HL-60 (cell line): ENCODE measurements around the gene NMNAT3.

ENCODE experiments used
- DNase-seq, 2 experiments: peaks; one replicate each; pipeline ENCODE4 v3.0.0-alpha.2; 2010 to 2020; ENCODE audit warnings: low read depth in 1 of 2, low spot score in 1 of 2
- H3K27ac ChIP-seq: fragments of 250-450 bp; sonication (Bioruptor Pico); replicated peaks from 2 replicates; pipeline ENCODE4 v1.5.1; 2020; ENCODE audit warnings: mild to moderate bottlenecking, moderate library complexity
- H3K27me3 ChIP-seq: fragments of 250-450 bp; sonication (Bioruptor Pico); 2 replicates; pipeline ENCODE4 v1.5.1; 2021; ENCODE audit warnings: mild to moderate bottlenecking, moderate library complexity; ENCODE audit not compliant: insufficient read depth, poor library complexity, severe bottlenecking
- H3K4me3 ChIP-seq: replicated peaks from 2 replicates; pipeline ENCODE4 v1.5.1; 2011; ENCODE audit warnings: mild to moderate bottlenecking, control low read depth, low read length; ENCODE audit not compliant: insufficient read depth
- CTCF ChIP-seq: IDR thresholded peaks from one replicate; pipeline ENCODE4 v1.5.1; 2011; ENCODE audit warnings: low read length, control low read depth, inconsistent platforms; ENCODE audit not compliant: insufficient read depth
- GABPA ChIP-seq: IDR thresholded peaks from 2 replicates; pipeline ENCODE4 v1.6.1; 2012; ENCODE audit warnings: low read depth
- POLR2AphosphoS5 ChIP-seq: IDR thresholded peaks from 2 replicates; pipeline ENCODE4 v1.6.1; 2012; ENCODE audit warnings: low read depth
- REST ChIP-seq: IDR thresholded peaks from 2 replicates; pipeline ENCODE4 v1.6.1; 2012; ENCODE audit warnings: low read depth; ENCODE audit not compliant: insufficient replicate concordance
- SPI1 ChIP-seq: IDR thresholded peaks from 2 replicates; pipeline ENCODE4 v1.6.1; 2012; ENCODE audit warnings: low read depth, mild to moderate bottlenecking, borderline replicate concordance

Gene NMNAT3

GRCh38 chr3:139523166-139523565 is 154.6 kb downstream of the NMNAT3 start:
- Histone ChIP-seq H3K27ac (no peak overlapping the region), H3K4me3 (no peak overlapping the region), H3K27me3 (no peaks in the 10 kb centered on the region)
- TF ChIP-seq CTCF (no peak), POLR2AphosphoS5 (no peak), REST (no peak), GABPA (no peak), SPI1 (no peak)
- DNase-seq = no peak

GRCh38 chr3:139522421-139522820 is 155.4 kb downstream of the NMNAT3 start:
- TF ChIP-seq CTCF = no peak
- no peak for TF ChIP-seq POLR2AphosphoS5
- TF ChIP-seq REST = no peak
- no peak for TF ChIP-seq SPI1
- no peak for TF ChIP-seq GABPA
- no peak overlapping the region for H3K27ac ChIP-seq
- no peak overlapping the region for H3K4me3 ChIP-seq
- no peak for DNase-seq
- H3K27me3 ChIP-seq = no peaks in the 10 kb centered on the region

GRCh38 chr3:139521816-139522215 is 156.0 kb downstream of the NMNAT3 start:
- no peak overlapping the region for H3K27ac ChIP-seq
- no peak for DNase-seq
- no peak for TF ChIP-seq REST
- TF ChIP-seq GABPA = no peak
- TF ChIP-seq SPI1 = no peak
- TF ChIP-seq POLR2AphosphoS5 = no peak
- TF ChIP-seq CTCF = no peak
- no peak overlapping the region for H3K4me3 ChIP-seq
- H3K27me3 ChIP-seq = no peaks in the 10 kb centered on the region
